GM12891 (cell line): Measurements from ENCODE around the gene EPHA10.

ENCODE experiments used
- PAX5 ChIP-seq: IDR thresholded peaks from 2 replicates; pipeline ENCODE4 v1.6.1; 2011; ENCODE audit warnings: low read length, moderate library complexity, mild to moderate bottlenecking; ENCODE audit not compliant: insufficient read depth, severe bottlenecking
- POLR2A ChIP-seq: IDR thresholded peaks from 2 replicates; pipeline ENCODE4 v1.6.1; 2011; ENCODE audit warnings: low read depth, low read length, control low read depth
- POLR2AphosphoS5 ChIP-seq: IDR thresholded peaks from 2 replicates; pipeline ENCODE4 v1.6.1; 2011; ENCODE audit warnings: low read depth, low read length, control low read depth
- POU2F2 ChIP-seq: IDR thresholded peaks from 2 replicates; pipeline ENCODE4 v1.6.1; 2011; ENCODE audit warnings: low read depth, mild to moderate bottlenecking, control low read depth, low read length, moderate library complexity
- SPI1 ChIP-seq: IDR thresholded peaks from 2 replicates; pipeline ENCODE4 v1.6.1; 2011; ENCODE audit warnings: low read depth, low read length, control low read depth
- TAF1 ChIP-seq: IDR thresholded peaks from 2 replicates; pipeline ENCODE4 v1.6.1; 2011; ENCODE audit warnings: low read depth, low read length, control low read depth

- no peak for TF ChIP-seq POLR2A
- no peak for TF ChIP-seq POU2F2
- TF ChIP-seq POLR2AphosphoS5, result no peak
- no peak for TF ChIP-seq TAF1
- TF ChIP-seq PAX5, result no peak
- TF ChIP-seq SPI1, result no peak
Measured at GRCh38 chr1:37741130-37741529, 23.8 kb downstream of the EPHA10 start.
